LNCaP clone FGC (cell line): ENCODE data around the gene BICD2.

Experiments
- DNase-seq: peaks from one replicate; pipeline ENCODE4 v3.0.0-alpha.2; 2011; ENCODE audit warnings: low read depth
- H3K4me3 ChIP-seq: 2 replicates; pipeline ENCODE4 v1.5.1; 2011; ENCODE audit warnings: mild to moderate bottlenecking, low read depth, low read length, control low read depth
- TF ChIP-seq, protein P1 (sequence below): IDR thresholded peaks from 2 replicates; pipeline ENCODE4 v1.5.1; 2012; ENCODE audit warnings: mild to moderate bottlenecking; ENCODE audit not compliant: control insufficient read depth, insufficient read depth; ENCODE audit errors: extremely low read depth

Gene BICD2

DNA sequence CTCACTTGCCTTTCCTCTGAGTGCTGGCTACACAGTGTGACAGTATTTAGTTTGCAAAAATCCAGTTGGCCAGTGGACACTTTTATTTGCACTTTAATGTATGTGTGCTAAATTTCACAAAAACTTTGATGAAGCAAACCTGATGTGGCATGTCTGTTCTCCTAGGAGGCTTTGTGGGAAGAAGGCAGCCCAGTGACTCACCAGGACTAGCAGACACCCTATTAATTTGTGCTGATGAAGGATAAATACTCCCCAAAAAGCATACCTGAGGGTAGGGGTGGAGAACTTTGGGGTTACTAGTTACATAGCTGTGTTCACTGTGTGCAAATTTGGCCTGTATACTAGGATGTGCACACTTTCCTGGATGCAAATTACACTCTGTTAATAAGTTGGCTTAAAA is 55.4 kb downstream of the BICD2 start:
- TF ChIP-seq, protein P1, sequence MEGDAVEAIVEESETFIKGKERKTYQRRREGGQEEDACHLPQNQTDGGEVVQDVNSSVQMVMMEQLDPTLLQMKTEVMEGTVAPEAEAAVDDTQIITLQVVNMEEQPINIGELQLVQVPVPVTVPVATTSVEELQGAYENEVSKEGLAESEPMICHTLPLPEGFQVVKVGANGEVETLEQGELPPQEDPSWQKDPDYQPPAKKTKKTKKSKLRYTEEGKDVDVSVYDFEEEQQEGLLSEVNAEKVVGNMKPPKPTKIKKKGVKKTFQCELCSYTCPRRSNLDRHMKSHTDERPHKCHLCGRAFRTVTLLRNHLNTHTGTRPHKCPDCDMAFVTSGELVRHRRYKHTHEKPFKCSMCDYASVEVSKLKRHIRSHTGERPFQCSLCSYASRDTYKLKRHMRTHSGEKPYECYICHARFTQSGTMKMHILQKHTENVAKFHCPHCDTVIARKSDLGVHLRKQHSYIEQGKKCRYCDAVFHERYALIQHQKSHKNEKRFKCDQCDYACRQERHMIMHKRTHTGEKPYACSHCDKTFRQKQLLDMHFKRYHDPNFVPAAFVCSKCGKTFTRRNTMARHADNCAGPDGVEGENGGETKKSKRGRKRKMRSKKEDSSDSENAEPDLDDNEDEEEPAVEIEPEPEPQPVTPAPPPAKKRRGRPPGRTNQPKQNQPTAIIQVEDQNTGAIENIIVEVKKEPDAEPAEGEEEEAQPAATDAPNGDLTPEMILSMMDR: no peak
- H3K4me3 ChIP-seq: no peak overlapping the region
- no peak for DNase-seq

DNA sequence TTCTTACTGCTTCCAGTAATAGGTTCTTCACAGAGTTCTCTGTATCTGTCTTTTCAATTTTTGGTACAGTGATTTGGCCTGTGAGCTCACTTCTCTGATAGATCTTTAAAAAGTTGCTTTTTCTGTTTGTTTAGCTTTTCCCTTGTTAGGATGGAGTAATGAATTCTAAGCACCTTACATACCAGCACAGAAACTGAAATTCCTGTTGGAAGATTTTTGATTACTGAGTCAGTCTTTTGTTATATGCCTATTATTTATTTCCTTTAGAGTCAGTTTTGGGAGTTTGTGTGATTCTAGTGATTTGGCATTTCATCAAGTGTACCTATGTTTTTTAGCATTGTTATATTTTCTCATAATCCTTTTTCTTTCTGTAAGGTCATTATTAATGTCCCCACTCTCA is 57.1 kb downstream of the BICD2 start:
- DNase-seq: no peak
- H3K4me3 ChIP-seq: no peak overlapping the region
- TF ChIP-seq, protein P1: no peak

GRCh38 chr9:92706218-92706940 is 58.3 kb downstream of the BICD2 start:
- TF ChIP-seq, protein P1: peak; percentile 59
- DNase-seq: no peak
- H3K4me3 ChIP-seq: no peak overlapping the region

GRCh38 chr9:92704528-92704927 is 60.1 kb downstream of the BICD2 start:
- TF ChIP-seq, protein P1: no peak
- no peak overlapping the region for H3K4me3 ChIP-seq
- no peak for DNase-seq

DNA sequence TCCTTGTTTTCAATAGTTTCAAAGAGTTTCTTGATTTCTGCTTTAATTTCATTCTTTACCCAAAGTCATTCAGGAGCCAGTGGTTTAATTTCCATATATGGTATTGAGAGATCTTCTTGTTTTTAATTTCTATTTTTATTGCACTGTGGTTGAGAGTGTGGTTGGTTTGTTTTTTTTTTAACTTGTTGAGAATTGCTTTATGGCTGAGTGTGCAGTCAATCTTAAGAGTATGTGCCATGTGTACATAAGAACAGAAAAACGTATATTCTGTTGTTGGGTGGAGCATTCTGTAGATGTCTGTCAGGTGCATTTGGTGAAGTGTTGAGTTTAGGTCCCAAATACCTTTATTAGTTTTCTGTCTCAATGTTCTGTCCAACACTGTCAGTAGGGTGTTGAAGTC is 68.0 kb downstream of the BICD2 start:
- no peak overlapping the region for H3K4me3 ChIP-seq
- DNase-seq: no peak
- TF ChIP-seq, protein P1: no peak

DNA sequence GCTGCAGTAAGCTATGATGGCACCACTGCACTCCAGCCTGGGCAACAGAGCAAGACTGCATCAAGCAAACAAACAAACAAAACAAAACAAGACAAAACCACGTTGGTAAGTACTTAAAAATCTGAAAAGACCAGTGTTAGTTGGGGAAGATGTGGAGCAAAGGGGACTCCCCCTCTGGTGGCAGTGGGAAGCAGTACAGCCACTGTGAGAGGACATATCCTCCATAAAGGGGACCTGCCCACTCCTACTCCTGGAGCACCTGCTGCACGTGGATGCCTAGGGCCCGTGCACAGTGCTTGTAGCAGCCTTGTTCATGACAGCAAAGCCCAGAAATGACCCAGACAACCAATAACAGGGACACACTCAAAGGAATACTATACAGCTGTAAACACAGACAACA is 77.7 kb downstream of the BICD2 start:
- no peak overlapping the region for H3K4me3 ChIP-seq
- DNase-seq: no peak
- TF ChIP-seq, protein P1: no peak

- TF ChIP-seq, protein P1: no peak
These were observed 79.6 kb downstream of the BICD2 start for GRCh38 chr9:92685022-92685421.

More at GRCh38 chr9:92685022-92685421, 79.6 kb downstream of the BICD2 start:
- H3K4me3 ChIP-seq: no peak overlapping the region
- DNase-seq: no peak
